Activated CD8-positive, alpha-beta memory T cell treated with anti-CD3 and anti-CD28 coated beads, Interleukin-2, amount 50 U/mL, for 4 hours (primary cell): Measurements from ENCODE around the gene L3MBTL4.

Source experiments
- DNase-seq: peaks from one replicate; pipeline ENCODE4 v3.0.0-alpha.2; 2020

Gene L3MBTL4

DNA sequence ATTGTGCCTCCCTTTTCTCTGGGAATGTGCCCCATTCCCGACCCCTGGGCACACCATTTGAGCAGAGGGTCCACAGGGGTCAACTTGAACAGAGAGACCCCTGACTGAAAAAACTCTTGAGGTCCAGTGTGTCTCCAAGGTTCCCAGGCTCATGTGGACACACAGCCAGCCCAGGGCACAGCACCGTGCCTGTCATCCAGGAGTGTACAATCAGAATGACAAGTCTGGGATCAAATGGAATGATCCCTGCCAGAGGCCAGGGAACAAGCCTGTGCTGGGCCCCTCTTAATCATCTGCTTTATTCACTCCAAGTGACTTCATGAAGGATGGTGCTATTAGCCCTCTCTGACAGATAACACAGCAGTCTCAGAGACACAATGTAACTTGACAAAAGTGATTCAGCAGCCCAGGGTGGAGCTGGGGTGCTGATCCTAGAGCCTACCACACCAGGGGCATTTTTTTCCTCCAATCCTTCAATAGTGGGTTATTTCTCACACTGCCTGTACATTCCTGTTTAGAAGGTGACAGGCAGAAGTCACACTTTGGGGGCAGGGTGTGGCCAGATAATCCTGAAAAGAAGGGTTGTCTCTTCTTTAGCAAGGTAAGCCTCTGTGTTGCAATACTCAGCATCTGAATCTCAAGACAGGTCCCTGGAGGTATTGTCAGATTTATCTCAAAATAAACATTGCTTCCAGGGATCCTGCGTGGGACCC is 435.4 kb downstream of the L3MBTL4 start:
- DNase-seq: no peak

DNA sequence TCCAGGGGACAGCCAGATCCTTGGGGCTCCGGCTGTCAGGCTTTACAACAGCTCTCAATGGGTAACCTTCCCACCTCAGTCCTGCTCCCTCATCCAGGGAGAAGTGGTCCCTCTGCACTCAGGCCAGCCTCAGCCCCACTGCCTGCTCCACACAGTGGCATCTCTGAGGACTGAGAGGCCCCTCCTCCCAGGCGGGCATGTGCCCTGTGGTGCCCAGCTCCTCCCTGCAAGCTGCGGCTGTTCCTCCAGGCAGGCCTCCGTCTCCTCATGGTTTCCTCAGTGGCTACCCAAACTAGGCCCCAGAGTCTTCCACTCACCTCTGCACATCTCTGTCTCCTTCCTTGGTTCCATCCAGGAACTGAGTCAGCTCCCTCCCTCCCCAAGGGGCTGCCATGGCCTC is 437.7 kb downstream of the L3MBTL4 start:
- no peak for DNase-seq

DNA sequence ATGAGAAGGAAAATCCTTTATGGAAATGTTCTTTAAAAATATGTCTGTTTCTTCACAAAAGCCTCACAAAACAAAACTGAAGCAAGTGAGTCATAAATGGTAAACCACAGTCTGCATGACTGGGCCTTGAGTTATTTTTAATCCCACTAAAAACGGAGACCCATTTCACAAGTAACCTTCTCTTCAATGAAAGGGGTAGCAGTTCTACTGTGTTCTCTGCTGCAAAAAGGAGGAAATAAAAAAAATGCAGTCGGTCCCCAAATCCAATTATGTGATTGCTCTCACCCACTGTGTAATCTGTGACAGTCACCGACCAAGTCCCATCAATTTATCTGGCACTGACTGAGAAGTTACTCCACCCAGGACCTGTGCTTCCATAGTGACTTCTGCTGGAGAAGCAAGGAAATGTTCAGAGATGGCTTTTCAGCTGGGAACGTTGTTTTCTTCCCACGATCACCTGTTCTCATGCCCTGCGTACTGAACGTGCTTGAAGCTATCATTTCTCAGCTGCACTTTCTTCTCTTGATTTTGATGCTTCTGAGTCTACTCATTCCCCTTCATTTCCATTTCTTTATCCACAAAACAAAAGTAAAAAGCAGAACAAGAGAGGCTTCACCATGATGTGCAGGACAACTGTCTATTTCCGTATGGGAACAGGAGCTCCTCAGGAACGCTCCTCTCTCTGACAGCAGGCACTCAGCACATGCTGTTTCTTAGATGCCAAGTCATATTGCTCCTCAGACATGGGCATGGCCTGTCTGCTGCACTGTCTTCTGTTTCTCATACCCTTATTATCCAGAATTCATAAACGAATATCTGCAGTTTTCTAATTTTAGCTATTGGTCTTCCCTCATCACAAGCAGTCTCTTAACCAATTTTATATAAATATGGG is 439.4 kb downstream of the L3MBTL4 start:
- no peak for DNase-seq

DNA sequence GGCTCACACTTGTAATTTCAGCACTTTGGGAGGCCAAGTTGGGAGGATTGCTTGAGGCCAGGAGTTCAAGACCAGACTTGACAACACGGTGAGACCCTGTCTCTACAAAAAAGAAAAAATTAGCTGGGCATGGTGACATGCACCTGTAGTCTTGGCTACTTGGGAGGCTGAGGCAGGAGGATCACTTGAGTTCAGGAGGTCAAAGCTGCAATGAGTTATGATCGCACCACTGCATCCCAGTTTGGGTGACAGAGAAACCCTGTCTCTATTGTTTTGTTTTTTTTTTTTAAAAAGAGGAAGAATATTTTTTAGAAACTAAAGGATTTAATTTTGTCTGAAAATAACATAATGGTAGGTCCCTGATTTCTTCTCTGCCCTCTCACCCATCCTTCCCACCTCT is 440.0 kb downstream of the L3MBTL4 start:
- no peak for DNase-seq

DNA sequence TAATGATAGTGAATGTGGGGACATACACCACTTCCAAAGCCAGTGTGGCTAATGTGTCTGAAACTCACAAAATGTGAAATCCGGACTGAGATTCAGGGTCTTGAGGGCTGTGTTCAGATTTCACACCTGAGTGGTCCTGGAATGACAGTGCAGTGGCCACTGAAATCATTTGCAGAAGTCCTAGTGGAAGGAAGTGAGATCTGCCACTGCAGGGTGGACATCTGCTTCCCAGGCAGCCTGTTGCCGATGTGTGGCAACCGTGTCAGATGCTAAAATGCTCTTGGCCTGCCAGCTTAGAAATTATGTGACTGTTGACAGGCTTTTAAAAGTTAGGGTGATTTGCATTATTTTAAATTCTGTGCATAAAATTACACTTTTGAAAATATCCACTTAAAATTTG is 441.6 kb downstream of the L3MBTL4 start:
- no peak for DNase-seq

DNA sequence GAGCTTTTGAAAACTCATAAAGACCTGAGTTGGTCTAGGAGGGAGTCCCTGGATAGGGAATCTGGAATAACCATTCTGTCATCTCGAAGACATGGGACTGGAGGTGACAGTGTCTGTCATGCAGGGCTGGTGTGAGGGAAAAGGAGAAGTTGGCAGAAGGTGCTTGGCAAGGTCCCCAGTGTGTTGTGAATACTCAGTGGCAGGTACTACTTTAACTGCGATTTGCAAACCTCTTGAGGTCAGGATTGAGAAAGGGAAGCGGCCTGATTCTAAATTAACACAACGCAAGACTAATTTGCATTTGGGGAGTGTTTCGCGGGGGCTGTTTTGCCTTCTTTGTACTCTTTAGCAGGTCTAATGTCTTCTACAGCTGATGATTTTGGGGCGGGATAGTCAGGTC is 442.4 kb downstream of the L3MBTL4 start:
- DNase-seq: no peak

DNA sequence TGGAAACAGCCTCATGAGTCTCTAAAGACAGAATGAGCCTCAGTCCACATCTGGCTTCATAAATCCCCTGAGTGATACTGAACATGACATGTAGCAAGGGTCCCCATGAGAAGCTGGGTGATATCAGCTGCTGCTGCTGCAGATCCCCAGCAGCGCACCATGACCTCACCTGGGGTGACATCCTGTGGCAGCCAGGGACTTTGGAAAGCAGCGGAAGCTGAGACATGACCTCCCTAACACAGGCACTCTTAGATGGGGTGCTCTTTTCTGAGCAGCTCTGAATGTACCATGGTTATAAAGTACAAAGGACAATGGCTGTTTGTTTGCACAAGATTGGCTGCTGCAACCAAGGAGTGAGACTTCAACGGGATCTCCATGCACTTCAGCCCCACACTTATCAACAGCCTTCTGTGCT is 444.7 kb downstream of the L3MBTL4 start:
- no peak for DNase-seq

DNA sequence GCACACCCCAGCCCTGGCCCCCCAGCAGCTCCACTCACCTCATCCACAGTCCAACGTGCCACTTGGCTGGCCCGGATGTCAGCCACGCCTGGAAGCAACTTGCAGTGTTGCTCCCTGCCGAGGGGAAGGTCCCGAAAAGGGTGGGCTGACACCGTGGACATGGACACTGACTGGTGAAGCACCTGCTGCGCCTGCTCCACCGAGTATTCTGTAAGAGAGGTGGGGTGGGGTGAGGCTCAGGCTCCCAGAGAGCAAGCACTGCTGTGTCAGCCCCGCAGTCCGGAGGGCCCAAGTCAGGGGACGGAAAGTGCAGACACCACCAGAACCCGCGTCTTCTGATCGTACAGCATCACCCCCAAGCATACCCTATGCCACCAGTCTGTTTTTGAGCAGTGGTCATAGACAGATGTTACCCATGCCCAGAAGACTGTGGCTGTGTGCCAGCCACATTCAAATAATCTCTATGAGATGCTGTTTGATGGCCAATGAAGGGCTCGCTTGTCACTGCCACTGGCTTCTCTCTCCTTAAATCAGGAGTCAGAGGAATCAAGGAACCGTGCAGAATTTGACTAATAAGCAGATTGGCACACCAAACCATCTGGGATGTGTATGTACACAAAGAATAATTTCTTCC is 445.2 kb downstream of the L3MBTL4 start:
- DNase-seq: no peak

DNA sequence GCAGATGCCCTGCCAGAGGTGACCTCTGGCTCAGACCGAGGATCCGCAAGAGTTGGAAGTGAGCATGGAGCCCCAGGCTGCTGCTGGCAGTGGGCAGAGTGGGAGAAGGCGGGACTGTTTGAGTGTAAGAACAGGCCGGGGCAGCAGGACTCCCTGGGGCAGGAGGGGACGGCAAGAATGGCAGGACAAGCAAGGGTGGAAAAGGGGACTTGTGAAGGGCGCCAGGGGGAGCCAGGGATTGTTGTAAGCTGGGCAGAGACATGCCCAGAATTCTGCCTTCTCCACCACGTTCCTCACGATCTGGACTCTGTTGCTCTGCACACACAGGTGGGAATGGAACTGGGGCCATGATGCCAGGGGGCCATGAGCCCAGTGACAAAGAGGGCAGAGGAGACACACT is 447.0 kb downstream of the L3MBTL4 start:
- DNase-seq: no peak

DNA sequence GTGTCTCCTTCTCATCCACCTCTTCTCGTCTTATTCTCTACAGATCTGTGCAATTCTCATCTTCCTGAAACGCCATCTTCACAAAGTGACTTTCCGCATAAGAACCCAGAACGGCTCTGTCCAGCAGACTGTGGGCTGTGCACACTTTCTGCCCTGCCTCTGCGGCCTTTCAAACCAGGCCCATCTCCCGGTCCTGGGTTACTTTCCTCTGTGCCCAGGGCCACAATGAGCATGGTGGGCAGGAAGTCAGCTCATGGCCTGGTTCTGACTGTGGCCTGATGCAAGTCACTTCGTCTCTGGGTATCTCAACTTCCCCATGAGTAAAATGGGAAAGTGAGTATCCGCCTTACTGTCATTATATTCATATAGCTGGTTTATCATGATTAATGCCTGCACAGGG is 447.7 kb downstream of the L3MBTL4 start:
- DNase-seq: no peak

DNA sequence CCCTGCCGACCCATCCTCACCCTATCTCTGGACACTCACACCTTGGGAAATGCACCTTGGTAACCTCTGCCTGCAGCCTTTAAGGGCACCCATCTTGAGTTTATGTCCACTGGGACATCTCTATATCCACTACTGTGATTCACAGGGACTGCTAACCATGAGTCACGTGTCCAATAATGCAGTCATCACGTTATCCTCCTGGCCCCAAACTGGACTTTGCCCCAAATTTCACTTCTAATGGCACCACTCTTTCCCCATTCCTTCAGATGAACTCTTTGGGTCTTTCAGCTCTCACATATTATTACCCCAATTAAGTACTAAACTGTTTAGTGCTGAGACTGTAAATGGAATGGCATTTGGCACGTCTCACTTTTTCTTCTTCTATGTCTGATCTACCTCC is 448.2 kb downstream of the L3MBTL4 start:
- DNase-seq: no peak

DNA sequence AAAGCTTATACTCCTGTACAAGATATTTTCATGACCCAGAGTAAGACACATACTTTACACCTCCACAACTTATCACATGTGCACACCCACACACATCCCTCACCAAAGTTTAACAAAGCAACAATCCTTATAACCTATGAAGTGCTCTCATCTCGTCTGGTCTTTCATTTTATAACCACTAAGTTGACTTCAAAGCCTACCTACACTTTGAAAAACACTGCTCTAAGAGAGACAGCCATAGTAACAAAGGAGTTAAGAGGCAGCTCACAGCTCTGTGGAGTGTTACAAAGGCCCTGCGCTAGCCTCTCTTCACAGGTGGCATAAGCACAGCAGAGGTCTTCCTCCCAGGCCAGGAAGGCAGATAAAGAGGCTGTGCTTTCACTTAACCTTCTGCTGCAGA is 449.7 kb downstream of the L3MBTL4 start:
- DNase-seq: no peak

DNA sequence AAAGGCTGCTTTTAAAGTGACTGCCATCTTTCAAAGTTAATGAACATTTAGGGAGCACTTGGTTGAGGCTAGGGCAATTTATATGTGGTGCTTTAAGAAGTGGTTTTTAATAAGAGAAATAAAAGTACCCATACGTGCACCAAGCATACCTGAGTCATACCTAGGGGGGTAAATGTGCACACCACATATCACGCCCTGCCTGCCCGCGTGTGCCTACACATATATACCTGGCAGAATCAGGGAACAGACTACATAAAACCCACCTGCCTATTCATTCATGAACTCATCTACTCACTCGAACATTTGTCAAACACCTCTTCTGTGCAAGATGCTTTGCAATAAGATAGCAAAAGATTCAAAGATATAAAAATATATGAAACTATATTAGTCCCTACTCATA is 450.1 kb downstream of the L3MBTL4 start:
- no peak for DNase-seq

DNA sequence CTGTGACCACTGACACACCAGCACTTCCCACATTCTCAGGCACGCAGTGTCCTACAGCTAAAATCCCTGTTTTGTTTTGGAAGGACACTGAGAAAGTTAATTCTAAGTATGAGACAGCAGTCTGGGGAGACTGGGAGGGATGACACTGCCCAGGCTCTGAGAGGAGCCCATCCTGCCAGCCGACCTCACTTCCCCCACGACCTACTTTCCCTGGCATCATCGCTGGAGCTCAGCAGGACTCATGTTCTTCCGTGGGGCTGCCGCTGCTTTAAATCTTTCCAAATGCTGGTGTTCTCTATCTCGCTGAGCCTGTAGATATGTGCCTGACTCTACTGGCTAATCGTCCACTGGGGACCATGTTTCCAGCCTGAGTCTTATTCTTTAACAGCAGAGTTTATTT is 450.6 kb downstream of the L3MBTL4 start:
- DNase-seq: no peak

DNA sequence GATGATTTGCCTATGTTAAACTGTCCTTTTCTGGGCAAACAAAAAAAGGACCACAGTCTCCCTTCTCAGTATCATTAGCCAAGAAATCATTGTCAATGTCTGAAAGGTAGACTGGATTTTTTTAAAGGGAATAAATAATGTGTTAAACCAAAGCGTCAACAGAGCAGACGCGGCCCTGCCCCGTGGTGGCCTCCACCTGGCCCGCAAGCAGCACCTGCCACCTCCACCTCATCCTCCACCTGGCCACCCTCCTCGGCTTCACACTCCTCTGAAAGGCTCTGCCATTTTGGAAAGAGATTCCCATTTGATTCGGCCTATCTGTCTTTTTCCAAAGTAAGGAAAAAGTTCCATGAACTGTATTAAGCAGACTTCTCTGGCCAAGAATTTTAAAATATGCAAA is 451.4 kb downstream of the L3MBTL4 start:
- no peak for DNase-seq

DNA sequence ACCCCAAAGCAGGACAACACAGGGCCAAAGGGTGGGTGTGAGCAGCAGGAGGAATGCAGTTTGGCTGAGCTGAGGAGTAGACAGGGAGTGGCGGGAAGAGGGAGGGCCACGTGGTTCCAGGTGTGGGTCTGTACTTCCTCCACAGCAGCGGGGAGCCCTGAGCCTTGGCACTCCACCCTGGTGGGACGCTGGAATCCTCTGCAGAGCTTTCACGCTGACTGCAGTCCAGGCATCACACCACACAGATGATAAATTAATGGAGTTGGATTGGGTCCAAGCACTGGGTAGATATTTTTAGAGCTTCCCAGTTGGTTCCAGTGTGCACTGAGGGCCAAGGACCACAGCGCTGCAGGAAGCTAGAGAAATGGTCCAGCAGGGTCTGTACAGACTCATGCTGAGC is 452.3 kb downstream of the L3MBTL4 start:
- no peak for DNase-seq

DNA sequence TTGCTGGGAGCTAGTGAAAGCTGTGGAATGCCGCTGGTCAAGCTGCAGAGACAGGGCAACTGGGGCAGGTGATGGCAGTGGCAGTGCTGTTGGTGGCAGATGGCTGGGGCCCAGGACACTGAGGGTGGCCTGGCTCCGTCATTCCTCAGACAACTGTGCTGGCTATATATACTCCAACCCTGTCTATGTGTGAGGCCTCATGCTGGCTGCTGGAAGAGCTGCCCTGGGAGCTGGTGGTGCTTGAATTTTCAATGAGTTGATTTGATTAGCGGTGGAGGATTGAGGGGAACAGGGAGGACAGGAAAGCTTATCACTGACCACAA is 452.9 kb downstream of the L3MBTL4 start:
- DNase-seq: no peak

DNA sequence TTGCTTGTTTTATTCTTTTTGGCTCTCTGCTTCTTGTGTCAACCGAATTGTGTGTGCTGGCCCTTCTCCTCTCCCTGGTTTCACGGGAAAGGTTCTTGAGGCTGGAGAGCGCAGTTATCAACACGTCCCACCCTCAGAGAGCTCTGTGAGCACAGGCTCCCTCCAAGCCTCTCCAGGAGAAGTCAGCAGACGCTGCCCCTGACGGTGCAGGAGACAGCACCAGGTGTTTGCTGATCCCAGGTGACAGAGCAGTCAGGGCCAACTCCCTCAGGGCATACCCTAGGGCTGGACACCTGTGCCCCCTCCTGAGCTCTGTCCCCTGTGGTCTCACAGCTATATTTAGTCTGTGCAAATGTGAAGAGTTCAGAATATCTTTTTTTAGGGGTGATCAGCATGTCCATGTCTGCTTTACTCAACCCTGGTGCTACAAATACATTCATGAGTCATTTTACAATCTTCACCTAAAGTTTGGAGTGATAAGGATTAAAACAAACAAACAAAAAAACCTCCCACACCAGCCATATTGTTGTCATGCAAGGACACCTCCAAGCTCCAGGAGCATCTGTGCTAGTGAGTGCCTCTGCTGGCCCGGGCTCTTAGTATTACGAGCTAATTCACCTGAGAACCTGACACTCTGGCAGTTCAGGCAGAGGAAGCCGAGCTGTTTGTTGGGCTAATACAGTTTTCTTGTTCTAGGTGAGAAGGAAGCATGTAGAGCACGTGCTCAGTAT is 453.4 kb downstream of the L3MBTL4 start:
- no peak for DNase-seq

DNA sequence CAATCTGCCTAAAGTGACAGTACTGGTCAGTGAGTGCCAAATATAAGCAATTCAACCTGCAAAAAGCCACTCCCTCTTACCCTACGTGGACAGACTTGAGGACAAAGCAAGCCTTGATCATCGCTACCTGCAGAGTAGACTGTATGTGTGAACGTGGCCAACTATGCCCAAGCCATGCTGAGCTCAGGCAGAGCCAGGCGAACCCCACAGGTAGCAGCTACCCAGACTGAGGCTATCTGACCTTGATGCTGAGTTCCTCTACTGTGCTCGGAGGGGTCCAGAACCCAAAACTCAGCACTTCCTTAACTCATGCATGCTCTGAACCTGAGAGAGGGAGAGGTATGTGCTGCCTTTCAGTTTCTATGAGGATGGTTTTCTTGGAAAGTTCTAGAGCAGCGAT is 455.9 kb downstream of the L3MBTL4 start:
- no peak for DNase-seq

DNA sequence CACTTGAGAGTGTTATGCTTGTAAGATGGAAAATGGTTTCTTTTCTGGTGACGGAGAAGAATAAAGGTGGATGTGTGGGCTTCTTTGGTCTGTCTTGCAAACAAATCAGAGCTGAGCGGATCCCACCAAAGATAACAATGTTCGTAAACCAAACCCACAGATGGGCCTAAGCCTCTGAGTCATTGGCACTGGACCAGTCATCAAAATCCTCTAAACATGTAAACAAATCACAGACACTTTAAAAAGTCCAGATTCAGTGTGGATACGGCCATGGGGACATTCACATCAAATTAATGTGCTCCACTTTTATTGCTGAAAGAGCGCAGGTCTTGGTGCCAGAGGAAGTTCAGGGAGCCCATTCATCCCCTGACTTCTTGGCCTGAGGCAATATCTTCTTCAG is 458.9 kb downstream of the L3MBTL4 start:
- DNase-seq: no peak

DNA sequence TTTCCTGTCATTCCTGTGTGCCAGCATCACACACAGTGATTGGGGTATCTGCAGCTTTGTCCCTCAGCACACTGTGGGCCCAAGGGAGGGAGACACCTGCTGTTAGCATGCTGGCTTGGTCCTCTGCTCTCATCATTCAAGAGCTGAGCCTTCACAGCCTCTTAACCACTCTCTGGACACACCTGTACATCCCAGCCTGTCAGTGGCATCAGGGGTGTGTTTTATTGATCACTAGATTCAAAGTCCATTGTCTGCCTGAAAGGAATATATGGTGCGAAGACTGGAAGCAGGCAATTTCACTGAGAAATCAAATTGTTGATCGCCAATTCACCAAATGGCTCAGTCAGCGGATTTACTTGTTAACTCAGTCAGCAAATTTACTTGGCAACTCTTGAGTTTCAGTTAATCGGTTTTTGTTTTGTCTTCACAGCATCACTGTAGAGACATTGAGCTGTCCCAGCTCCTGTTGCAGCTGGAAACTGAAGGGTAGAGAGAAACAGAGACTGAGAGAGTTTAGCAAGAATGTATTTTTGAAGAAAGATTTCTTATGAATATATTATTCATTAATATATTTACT is 463.1 kb downstream of the L3MBTL4 start:
- no peak for DNase-seq

DNA sequence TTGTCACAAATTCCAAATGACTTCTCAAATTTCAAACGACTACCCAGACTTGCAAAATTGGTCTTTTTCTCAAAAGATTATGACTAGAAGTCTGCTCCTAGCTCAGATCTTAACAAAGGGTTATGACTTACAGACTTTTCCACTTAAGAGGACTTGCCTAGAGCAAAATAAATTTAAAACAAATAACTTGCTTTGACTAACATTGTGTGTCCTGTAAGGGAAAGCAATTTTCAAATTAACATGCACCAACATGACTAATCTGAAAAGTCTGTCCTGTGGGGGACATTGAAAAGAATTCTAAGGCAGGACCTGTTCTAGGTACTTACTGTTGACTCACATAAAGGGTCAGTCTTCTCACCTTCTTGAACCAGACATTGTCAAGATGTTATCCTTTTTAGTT is 465.9 kb downstream of the L3MBTL4 start:
- no peak for DNase-seq

DNA sequence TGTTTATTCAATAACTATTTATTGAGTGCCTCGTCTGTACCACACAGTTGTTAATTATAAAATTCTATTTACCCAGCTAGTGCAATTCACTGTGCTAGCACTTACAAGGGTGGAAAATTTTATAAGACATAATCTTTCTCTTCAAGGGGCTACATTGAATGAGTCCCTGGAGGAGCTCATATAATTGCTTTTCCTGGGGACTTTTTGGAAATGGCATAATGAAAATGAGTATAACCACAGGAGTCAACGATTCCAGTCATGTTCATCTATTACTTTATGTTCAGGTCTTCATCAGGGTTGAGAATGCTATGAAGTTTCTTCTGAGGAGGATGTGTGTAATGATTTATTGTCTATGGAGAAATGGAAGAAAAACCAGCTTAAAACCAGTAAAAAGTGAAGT is 466.5 kb downstream of the L3MBTL4 start:
- no peak for DNase-seq
